GM21717 (cell line): ENCODE data around the gene C16orf96.

ENCODE experiments used
- ATAC-seq: cut with Tn5 transposase; IDR thresholded peaks from one replicate; pipeline ENCODE4 v1.9.1; 2021; ENCODE audit warnings: mild to moderate bottlenecking, moderate library complexity; ENCODE audit not compliant: unreplicated experiment

The C16orf96 gene

DNA sequence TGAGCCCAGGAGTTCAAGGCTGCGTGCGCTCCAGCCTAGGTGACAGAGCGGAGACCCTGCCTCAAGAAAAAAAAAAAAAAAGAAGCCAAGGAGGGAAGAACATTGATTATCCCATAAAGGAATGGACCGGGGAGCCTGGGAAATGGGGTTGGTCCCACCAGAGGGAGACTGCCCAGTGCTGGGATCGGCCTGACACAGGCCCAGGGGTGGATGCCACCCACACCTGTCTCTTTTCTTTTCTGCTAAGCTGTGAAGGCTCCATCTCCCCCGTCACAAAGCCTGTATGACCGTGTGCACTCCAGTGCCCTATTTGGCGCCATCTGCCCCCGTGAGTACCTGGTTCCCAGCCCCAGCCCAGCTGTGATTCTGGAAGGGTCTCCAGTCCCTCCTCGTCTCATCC, 42.9 kb downstream of the C16orf96 start:
- no peak for ATAC-seq

DNA sequence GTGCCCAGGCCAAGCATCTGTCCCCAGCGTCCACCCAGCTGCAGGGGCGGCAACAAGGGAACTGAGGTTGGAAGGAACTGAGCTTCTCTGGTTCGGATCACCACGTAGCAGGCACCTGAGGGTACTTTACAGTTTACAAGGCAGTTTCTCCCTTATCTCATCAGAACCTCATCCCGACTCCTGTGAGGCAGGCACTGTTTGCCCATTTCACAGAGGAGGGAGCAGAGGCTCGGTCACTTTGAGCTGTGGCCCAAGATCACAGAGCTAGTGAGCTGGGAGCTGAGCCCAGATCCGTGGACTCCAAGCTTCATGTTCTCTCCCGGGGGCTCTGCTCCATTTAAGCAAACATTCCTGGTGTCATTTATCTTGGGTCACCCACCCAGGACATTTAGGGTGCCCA, 43.4 kb downstream of the C16orf96 start:
- no peak for ATAC-seq

DNA sequence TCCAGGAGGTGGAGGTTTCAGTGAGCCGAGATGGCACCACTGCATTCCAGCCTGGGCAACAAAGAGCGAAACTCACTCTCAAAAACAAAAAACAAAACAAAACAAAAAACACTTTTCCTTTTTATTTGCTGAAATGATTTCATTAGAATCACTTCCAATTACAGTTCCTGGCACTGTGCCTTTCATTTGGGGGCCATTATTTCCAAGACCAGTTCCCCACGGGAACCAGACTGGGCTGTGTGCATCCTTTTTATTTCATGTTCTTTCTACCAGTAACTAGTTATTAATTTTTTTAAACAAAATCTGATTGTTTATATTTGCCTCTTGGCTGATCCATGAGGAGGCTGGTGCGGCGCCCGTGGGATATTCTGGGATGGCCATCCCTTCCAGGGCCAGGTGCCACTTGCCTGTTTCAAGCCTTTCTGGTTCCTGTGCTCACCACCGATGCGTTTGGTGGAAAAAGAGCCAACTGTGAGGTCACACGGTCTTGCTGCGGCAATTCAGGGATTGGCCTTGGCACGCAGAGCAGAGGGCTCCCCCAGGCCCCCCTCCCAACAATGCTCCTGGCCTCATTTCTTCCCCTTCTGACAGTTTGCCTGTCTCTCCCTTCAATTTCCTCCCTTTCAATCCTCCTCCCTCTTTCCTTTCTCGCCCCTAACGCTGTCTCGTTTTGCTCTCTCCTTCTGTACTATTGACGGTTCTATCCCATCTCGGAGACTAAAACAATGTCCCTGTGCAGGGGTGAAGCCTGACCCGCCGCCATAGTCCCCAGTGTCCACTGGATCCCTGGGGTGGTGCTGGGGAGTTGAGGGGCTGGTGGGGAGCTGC, 45.1 kb downstream of the C16orf96 start:
- no peak for ATAC-seq

DNA sequence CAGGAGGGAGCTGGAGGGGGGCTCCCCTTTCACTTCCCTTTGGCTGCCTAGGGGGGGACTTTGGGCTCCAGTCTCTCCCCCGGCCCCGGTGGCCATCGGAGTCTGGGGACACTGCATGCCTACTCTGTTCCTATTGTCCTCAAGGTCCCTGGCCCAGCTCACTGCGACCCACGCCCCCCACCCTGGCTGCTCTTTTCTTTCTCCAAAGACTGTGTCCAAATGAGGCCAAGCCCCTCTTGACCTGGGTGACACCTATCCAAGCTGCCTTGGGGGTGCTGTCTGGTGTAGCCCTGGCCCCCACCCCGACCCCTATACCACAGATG, 45.7 kb downstream of the C16orf96 start:
- ATAC-seq = no peak

DNA sequence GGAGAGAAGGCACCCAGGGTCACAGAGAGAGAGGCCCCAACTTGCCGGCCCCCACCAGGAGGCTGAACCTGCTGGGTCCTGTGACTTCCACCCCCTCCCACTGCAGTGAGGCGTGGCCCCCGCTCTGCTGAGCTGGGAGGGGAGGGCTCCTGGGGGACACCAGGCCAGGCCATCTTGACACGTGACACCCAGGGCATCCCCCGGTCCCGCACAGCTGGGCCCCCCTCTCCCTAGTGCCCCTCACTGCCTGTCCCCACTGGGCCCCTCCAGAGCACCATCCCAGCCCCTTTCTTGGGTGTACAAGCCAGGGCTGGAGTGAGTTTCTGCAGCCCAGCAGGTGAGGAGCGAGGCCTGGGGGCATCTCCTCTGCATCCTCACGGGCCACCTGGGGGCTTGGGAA, 46.2 kb downstream of the C16orf96 start:
- ATAC-seq = no peak

DNA sequence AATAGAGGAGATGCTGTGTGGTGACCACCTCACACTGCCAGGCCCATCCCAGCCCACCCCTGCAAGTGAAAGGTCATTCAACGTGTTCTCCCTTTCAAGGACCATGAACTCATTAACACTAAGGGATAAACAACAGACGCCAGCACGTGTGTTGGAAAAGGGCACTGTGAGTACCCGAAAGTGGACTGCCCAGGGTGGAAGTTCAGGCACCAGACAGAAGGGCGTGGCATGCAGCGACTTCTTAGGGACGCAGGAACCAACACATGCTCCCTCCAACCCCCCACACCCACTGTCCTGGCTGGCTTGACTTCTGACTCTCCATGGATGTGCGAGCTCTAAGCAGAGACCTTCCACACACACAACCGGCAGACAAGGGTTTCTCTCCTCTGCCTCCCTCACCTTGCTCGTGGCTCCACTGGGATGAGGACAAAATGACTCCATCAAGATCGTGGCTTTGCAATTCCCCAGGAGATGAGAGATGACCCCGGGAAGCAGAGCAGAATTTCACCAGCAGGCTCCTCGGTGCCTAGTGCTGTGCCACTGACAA, 47.6 kb downstream of the C16orf96 start:
- ATAC-seq = no peak

DNA sequence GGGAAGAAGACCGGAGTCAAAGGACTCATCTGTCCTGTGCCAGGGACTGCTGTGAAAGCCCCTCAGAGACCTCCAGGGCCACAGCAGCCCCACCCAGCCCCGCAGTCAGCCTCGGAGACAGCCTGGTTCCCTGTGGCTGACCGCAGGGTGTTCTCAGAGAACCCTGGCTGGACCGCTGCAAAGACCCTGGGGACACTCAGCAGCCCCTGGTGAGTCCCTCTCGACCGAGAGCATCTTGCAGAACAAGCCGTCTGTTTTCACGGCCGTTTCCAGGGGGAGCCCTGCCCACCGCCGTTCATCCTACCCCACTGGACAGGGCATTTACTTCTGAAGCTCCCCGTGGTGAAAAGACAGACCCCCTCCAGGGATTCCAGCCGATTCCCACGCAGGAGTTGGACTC, 48.3 kb downstream of the C16orf96 start:
- no peak for ATAC-seq

DNA sequence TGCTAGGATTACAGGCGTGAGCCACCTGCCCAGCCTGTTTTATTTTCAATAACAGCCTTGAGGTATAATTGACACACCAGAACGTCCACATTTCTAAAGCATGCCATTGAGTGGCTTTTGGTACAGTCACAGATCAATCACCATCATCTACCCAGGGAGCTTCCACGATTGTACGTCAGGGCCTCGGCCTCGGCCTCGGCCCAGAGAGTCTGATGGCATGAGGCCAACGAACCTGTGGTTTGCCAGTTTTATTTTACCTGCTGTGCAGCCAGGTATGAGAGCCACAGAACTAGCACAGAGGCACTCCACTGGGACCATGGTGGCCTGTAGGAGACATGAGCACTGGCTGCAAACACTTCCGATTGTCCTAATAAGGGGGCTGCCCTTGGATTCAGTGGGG, 50.2 kb downstream of the C16orf96 start:
- no peak for ATAC-seq

DNA sequence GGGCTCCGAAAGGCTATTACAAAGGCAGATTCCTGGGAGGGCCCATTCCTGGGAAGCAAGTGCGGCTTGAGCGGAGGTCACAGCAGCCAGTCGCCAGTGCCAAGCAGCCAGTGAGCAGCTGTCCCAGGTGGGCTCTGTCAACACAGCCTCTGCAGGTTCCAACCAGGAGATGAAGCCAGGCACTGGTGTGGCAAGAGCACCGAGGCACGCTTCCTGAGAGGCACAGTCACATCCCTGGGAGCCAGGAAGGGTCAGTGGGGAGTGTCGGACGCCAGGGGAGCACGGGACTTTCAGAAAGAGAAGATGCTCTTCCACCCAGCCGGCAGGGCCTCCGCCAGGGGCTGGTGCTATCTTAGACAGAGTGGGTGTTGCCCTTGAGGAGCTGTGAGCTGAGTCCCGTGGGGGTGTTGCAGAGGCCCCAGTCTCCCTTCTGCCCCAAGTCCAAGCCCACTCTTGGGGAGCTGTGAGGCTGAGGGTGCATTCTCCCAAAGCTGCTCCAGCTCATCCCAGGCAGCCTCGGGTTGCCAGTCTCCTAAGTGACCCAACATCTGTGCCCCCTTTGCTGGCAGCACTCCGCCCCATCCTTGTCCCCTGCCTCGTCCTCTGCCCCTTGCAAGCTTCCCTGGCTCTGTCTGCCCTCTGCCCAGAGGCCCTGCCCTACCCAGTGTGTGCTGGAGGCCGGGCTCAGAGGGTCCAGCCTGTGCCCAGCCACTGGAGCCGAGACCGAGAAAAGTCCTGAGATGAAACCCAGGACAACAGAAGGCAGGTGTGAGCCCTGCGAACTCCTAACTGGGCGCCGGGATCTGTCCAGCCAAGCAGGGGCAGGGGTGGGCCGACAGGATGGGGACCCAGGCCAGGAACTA, 51.9 kb downstream of the C16orf96 start:
- no peak for ATAC-seq

DNA sequence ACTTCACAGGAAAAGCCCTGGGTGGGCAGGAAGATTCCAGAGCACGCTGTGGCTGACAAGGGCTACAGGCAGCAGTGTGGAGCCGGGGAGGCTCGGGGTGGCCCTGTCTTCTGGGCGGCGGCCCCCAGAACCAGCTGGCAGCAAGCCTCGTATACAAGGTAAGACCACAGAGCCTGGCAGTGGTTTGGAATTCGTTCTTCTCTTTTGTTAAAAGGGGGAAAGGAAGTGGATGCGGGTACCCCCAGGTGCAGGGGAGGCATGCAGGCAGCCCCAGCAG, 52.5 kb downstream of the C16orf96 start:
- no peak for ATAC-seq

DNA sequence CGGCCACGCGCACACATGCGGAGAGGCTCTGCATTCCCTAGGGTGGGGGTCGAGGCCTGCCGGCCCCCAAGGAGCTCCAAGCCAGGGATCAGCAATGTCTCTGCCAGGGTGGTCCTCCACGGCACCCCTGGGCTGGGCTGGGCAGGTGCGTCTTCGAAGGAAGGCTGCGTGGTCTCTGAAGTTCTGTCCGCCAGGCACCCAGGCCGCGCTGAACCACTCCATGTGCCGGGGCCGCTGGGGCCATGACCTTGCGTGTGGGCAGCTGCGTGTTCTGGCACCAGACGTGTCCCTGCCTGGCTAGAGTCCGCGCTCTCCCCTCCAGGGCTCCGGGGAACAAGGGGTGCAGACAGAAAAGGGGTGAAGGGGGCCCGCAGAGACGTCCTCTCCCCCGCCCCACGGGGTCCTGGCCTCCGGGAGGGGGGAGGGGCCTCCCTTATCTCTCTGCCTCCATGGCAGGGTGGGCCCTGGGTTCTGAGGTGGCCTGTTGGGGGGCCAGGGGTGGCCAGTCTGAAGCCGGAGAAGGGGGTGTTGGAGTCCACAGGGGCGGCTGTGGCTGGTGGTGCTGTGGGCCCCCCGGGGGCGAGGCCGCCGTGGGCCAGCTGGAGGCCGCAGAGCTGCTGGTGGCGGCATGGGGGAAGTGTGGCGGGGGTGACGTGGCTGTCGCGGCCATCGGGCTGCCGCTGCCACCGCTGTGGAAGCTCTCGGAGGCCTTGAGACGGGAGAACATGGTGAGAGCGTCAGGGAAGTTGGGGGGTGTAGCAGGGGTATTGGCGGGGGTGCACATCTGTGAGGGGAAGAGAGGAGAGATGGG, 53.3 kb downstream of the C16orf96 start:
- no peak for ATAC-seq

DNA sequence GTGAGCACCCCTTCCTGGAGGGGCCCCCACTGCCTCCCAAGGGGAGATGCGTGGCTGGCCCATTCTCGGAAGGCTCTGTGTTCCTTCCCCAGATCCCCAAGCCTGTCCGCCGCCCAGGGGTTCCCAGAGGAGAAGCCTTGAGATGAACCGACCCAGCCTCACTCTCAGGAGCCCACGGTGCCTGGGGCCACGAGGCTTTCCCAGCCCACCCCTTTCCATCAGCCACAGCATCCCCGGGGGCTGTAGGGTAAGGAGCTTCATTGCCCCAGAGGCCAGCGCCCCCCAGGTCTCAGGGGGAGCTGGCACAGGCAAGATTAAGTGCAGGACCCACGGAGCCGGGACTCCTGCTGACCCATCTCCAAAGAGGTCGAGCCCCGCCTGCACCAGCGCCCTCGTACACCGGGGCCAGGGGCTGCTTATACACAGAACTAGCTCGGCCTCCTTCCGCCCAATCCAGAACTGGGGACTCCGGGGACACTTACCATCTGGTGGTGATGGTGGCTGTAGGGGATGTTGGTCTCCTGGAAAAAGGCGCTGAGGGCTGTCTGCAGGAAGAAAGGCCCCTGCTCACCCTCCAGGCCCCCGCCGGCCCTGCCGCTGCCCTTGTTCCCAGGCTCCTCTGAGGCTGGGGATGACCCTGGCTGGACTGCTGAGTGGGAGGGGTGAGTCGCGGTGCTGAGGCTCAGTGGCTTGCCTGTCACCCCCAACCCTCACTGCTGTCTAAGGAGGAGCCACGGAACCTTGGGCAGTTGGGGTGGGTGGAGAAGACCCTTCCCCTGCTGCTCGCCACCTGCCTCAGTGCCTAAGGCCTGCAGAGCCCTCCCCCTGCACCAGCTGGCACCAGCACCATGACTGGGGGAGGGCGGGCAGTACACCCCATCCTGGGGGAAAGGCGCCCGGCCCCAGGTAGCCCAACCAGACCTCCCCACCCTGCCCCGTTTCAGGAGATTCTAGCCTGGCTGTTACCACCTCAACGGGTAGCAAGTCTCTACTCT, 54.2 kb downstream of the C16orf96 start:
- no peak for ATAC-seq

DNA sequence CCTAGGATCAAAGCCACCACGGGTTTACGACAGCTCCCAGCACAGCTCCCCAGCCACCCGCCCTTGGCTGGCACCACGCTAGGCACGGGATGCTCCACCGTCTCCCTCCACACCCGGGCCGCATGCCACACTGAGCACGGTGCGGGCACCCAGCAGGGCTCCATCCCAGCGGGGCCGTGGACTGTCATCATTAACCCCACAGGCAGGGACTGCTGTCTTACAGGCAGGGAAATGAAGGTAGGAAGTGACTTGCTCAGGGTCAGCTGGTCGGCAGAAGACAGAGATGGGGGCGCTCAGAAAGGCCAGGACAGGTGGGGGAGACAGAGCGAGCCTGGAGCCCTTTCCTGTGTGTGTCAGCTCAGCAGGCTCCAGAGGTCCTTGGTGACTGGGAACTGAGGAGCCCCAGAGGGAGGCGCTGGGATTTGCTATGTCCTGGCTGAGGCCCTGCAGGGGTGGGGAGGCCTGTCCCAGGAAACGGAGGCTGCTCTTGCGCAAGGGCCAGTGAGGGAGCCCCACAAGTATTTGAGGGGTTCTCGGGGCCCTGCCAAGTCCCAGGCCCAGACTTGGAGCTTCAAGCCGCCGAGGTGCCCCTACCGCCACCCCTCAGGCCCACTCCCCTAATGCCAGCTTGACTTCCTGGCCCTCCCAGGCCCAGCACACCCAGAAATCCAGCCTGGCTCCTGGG, 55.3 kb downstream of the C16orf96 start:
- no peak for ATAC-seq

DNA sequence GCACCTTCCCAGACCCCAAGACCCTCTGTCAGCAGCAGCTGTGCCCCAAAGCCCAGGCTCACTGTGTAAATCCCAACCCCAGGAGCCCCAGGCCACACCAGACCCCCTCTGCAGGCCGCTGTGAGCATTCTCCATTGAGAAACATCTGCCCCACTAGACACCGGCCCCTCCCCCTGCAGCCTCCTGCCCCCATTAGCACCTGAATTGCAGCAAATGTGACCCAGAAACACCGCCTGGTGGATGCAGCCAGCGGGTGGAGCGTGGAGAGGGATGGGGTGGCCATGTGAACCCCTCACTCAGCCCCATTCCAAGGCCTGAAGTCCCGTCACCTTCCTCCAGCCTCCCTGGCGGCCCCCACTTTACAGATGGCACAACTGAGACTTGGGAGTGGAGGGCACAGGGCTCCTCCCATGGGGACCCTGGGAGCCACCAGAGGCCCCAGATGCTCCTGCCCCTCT, 56.4 kb downstream of the C16orf96 start:
- no peak for ATAC-seq

DNA sequence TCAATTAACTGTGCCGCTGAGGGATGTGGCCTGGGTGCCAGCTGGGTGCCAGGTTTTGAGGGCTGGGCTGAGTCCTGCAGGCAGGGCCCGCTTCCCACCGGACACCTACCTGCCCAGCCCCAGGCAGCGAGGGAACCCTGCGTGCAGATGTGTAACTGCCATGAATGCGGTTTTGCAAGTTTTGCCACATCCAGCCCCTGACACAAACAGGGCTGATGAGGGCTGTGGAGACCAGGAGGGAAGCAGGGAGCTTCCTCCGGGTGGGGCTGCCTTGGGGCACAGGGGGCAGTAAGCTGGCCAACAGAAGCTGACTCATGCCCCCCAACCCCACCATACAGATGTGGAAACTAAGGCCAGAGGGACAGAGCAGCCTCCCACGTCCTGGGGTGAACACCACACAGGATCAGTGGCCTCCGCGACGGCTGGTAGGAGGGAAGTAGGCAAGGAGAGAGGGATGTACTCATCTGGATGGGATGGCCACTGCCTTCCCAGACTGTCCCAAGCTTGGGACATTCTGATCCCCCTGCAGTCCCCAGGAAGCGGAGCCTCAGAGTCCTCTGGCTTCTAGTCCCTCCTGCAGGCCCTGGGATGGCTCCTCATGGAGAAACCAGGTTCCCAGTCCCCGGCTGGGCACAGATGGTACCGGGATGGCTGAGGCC, 57.0 kb downstream of the C16orf96 start:
- ATAC-seq = no peak

DNA sequence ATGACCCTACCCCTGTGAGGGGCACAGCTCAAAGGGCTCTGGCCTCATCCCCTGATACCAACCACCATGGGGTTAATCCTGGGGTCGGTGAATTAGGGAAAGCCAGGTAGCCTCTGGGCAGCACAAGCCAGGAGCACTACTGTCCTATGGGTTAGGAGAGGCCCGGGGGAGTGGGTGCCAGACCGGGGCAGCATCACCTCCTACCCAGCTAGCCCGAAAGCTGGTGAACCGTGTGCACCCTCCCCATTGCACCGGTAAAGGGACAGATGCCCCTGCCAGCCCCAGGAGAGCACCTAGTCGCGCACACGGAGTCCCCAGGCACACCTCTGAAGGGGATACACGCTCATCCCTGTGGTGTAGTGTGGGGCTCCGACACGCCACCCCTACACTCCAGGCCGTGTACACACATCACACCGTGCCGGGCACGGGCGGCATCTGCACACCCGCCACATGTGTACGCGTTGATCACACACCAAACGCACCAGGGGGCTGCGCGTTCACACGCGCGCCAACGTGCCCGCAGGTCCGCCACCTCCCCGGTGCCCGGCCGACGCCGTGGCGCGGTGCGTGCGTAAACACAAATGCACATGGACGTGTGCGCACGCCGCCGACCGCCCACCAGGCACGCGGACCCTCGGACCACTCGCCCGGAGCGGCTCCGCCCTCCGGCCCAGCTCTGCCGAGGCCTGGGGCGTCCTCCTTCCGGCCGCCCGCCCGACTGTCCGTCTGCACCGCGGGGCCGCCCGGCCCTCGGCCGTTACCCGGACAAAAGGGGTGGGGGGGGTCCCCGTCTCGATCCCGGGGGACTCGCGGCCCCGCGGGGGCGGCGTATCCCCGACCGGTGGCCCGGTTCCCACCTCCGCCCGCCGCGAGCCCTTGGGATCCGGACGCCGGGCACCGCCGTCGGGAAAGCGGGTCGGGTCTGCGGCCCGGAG, 57.8 kb downstream of the C16orf96 start:
- no peak for ATAC-seq

DNA sequence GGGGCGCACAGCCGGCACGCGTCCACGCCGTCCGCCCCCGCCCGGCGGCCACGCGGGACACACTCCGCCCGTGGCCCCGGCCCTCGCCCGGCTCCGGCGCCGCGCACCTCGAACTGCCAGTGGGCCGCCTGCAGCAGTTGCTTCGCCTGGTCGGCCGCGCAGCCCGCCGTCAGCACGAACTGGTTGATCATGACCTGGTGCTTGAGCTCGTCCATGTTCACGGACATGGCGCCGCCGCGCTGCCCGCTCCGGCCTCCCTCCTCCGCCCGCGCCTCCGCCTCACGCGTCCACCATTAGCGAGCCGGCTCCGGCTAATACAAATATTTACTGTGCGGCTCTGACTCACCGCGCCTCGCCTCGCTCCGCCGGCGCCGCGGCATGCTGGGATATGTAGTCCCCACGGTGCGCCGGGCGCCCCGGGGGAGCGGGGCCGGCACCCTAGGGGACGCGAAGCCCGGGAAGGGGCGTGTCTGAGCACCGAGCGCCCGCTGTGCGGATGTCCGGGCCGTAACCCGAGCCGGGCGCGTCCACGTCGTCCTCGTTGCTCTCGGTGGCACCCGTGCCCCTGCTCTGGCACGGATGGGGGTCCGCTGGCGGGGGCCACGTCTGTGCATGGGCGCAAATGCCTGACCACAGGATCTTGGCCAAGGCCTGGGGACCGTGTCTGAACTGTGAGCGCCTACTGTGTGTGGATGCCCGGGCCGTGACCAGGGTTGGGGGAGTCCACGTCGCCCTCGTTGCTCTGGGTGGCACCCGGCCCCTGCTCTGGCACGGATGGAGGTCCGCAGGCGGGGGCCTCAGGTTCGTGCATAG, 58.6 kb downstream of the C16orf96 start, which contains the start of gene UBALD1:
Gene UBALD1, minus strand, starts transcription at position 318 of the 813 bp plus-strand sequence. Its CDS starts 91 bp downstream, at position 227.
- peak; percentile 49 for ATAC-seq
